DMS114 treated with DMSO at 0.1 percent for 48 hours (cell line): ENCODE results near the gene EGFL7.

ENCODE experiments used
- DNase-seq: peaks from one replicate; lab custom pipeline; 2025; ENCODE audit not compliant: unreplicated experiment; lab: John Stamatoyannopoulos, UW

The EGFL7 gene

DNA sequence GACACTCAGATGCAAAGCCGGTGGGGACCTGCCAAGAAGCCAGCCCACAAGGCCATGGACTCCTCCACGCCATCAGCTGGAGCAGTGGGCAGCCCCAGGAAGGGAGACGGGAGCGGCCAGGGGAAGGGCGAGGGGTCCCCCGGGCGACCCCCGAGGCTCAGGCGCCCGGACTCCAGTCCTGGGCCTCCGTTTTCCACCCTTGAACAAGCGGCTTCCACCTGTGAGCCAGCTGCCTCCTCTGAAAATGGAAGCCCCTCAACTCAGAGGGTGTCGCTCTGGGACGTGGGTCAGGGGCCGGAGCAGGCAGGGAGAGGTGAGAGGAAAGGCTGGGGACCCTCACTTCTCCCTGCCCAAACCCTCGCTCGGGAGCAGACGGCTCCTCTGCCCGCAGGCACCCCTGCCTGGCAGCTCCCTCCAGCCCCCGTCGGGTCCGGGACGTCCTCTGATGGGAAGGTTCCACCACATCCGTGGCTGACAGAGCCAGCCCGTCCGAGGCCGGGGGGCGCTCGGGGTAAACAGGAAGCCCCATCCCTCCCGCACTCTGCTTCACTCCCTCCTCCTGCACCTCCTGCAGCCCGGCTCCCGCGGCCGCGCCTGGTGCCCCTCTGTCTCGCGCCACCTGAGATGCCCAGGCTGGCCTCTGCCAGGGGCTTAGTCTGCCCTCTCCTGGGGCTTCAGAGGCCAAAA is 3.7 kb upstream of the EGFL7 start:
- no peak for DNase-seq

DNA sequence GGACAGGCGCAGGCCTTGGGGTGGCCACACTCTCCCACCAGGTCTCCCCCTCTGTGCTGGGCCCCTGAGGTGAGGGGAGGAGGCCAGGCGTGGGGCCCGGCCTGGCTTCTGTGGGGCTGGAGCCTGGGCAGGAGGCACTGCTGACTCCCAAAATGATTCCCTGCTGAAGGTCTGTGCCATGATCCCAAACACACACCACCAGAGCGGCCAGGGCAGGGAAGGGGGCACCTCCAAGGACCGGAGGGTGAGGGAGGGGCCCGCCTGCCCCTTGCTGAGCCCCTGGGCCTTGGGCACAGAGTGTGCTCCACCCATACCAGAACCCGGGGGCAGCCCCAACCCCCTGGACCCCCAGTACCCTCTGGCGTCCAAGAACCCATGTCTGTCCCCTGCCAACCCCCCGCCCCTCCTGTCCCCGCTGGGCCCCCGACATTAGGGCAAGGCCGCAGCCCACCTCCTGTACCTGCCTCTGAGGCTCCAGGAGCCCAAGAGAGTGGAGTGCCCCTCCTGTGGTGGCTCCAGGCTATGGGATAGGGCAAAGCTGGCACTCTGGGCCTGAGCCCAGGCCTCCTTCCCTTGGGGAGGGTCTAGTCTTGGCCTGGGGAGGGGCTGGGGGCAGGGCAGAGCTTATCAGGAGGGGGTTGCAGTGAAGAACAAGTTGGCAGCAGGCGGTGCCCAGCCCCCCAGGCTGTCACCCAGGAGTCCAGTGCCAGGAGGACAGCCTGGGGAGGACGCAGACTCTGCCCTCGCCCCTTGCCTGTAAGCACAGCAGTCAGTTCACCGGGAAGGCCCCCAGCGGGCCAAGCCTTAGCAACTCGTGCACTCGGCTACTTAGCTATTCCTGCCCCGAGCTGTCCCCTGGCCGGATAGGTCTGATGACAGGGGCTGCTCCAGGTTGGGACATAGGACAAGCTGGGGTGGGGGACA is 2.6 kb upstream of the EGFL7 start:
- no peak for DNase-seq

DNA sequence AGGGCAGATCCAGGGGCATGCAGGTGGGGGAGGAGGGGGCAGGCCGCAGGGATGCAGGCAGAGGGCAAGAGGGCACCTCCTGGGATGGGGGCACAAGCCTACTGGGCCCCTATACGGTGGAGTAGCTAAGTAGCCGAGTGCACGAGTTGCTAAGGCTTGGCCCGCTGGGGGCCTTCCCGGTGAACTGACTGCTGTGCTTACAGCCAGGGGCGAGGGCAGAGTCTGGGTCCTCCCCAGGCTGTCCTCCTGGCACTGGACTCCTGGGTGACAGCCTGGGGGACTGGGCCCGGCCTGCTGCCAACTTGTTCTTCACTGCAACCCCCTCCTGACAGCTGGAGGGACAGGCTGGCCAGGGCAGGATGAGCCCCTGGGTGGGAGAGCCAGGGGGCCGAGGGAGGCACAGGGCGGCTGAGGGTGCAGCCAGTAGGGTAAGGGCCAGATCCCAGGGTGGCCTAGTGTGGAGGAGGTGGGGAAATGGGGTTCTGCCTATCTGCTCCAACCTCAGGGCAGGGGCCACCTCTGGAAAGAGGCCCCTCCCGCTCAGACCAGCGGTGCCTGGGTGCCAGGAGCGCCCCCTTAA is 1.7 kb upstream of the EGFL7 start:
- no peak for DNase-seq

DNA sequence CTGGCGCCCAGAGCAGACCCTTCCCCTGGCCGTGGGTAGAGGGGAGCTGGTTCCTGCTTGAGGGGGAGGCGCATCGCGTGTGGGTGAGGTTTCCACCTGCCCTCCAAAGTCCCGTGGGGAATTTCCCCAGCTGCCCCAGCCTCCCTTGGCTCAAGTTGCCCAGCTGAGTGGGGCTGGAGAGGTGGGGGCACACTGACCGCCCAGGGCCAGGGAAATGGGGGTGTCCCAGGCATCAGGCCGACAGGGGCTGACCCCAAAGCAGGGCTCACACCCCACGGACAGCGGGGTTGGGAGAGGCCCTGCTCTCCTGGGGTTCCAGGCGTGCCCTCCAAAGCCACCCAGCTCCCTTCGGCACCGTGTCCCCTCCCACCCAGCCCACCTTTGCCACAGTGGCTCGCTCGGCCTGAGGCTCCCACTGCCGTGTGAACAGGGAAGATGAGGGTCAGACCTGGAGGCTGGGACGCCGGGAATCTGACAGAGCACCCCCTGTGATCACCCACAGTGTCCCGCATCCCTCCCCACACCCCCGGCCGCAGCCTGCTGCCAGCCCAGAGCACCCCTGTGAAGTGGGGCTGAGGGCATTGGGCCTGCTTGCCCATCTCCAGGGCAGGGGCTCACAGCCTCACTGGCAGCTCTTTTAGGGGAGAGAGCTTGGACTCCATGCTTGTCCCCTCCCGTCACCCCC is 933 bp upstream of the EGFL7 start:
- no peak for DNase-seq

DNA sequence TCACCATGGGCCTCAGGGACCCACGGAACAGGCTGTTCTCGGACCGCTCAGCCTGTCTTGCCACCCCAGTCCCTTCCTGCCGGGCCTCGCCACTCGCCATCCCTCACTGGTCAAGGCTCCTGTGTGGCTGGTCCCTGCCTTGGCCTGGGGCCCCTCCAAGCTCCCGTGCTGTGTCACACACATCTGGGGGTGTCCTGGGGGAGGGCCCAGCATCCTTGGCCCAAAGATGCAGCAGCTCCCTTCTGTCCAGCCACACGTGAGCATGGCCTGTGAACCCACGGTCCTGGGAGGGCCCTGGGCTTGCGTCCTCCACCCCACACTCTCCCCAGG is 425 bp upstream of the EGFL7 start:
- DNase-seq: no peak

DNA sequence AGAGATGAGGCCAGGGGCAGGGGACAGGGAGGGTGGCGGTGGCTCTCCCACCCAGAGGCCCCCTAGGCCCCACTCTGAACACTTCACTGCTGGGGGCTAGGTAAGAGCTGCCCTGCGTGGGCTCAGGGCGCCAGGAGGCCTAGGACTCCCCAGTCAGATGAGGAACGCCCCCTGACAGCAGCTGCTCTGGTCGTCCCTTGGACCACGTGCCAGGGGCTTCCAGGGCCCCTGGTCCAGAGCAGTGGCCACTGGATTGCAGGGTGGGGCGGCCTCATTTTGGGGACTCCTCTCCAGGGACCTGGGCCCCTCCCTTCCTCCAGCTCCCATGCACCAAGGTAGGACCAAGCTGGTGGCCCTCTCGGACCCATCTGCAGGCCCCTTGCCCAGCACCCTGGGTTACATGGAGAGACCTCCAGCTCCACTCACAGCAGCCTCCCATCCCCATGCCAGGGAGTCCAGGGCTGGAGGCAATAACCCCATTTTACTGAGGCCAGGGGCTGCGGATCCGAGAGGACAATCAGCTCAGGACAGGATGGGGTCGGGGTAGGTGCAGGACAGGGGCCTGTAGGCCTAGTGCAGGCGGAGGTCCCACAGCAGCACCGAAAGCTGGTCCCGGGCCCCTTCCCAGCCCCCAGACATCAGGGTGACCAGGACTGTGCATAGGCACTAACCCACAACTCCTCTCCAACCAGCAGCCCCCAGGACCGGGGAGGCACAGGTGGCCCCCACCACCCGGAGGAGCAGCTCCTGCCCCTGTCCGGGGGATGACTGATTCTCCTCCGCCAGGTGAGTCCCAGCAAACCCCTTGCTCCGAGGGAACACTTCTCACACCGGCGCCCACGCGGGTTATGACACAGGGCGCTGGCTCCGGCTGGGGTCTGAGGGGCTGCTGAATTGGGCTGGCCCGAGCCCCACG is 1.5 kb downstream of the EGFL7 start:
- no peak for DNase-seq

DNA sequence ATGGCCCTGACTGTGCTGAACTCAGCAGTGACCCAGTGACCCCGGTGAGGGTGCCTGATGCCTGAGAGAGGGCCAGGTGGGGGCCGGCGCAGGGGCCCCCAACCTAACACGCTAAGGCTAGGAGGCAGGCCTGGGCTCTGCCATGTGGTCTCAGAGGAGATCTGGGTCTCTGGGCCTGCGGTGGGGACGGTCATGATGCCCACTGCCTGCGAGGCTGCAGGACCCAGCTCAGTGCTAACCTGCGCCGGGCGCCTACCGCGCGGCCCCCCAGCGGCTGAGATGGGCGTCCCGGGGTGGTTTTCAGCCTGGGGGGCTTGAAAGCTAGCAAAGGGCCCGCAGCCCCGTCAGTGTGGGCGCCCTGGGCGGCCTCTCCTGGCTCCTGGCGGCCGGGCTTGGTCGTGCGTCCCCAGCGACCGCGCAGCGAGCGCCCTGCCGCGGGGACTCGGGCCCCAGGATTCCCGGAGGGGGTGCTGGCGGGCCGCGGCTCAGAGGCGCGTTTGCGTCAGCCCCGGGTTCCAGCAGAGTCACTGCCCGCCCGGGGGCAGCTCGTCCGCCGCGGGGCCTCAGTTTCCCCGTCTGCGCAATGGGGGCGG is 2.5 kb downstream of the EGFL7 start:
- no peak for DNase-seq

DNA sequence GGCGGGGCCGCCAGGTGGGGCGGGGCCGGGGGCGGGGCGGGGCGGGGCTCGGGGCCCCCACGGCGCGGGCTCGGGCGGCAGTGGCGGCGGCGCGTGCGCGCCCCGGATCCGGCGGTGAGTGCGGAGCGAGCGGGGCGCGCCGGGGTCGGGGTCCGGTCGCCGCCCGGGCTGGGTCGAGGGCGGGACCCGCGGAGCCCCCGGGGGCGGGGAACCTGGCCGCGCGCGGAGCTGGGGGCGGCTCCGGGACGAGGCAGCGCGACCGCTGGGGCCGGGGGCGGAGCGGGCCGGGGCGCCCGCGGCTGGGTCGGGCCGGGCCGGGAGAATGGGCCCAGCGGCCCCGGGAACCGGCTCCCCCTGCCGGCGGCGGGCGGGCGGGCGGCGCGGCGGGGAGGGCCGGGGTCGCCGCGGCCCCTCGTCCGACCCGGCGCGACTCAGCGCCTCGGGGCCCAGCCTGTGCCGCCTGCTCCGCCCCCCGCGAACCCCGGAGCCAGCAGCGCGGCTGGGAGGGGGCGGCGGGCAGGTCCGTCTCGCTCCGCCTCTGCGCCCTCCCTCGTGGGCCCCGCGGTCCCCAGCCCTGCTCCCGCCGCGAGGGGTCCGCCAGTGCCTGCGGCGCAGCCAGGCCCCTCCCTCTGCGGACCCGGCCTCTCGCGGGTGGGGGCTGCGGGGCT is 3.1 kb downstream of the EGFL7 start:
- no peak for DNase-seq

DNA sequence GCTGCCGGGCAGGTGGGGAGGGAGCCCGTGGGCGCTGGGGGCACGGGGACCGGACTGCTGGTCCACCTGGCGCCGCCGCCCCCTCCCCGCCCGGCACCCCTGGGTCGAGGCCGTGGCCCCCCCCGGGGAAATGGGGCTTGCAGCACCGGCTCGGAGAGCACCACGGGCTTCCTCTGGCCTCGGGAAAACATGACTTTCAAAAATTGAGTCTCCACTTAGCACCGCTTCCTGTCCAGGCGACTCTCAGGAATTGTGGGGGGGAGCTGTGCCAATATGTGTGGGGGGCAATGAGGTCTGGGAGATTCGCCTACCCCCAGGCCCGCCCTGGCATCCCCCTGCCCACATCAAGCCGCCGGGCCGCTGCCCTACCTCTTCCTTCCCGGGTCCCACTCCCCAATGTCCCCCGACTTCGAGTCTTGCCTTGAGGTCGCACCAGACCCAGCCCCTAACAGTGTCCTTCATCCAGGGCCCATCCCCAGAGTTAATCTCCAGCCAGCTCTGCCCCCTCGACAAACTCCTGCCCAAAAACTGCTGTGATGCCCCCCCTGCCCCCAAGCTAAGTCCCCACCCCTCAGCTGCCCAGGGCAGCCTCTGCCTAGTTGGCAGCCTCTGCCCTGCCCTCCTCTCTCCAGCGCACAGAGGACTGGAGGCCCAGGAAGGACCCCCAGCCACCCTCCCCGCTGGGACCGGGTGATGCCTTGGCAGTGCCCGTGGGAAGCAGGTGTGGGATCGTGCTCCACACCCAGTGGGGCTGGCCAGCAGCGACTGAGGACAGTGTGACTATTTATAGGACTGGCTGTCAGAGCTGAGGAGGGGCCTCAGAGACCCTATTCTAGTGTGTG is 3.9 kb downstream of the EGFL7 start:
- no peak for DNase-seq

DNA sequence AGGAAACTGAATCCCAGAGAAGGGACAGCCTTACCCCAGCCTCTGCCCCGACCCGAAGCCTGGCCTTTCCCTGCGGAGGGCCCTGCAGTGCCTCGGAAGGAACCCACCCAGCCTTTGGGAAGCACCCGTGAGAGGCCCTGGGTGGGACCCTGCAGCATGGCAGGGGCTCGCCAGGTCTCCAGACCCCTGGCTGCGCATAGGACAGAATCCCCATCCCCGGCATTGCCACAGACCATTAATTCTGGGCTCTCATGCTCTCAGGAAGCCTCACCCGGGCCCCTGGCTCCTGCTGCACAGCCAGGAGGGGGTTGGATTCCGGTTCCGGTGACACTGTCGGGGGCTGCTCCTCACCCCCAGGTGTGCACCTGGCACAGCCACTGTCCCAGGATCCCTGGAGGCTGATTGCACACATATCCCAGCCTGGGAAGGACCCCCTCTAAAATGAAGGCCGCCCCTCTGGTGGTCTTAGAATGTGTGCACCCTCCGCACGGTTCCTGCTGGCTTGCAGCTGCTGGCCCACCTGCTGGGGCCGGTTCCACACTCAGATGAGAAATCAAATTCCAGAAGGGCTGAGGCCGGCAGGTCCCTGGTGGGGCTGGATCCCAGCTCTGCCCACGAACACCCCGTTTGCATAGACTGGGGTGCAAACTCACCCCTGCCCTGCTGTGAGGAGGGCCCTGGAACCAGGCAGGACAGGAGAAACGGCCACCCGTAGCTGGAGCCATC is 4.7 kb downstream of the EGFL7 start:
- no peak for DNase-seq

DNA sequence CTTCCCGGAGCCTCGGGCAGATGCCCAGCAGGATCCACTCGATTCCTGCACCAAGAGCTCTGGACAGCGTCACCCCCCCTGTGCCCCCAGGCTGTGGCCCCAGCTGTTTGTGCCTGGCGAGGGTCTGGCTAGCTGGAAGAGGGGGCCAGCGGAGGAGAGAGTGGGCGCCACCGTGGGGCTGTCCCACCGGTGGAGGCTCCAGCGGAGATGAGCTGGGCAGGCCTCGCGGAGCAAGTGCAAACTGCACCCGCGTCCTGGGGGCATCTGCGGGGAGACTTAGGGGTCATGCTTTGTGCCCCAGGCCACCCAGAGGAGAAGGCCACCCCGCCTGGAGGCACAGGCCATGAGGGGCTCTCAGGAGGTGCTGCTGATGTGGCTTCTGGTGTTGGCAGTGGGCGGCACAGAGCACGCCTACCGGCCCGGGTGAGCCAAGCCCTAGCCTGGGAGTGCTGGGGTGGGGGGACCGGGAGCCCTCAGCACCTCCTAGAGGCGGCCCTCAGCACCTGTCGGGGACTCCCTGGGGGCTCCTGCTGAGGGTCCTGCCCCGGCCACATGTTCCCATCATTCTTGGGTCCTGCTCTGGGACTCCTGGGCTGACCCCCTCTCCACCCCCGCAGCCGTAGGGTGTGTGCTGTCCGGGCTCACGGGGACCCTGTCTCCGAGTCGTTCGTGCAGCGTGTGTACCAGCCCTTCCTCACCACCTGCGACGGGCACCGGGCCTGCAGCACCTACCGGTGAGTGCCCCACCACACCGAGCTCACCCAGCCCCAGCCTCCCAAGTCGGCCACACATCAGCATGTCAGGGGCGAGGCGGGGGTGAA is 5.4 kb downstream of the EGFL7 start:
- no peak for DNase-seq

DNA sequence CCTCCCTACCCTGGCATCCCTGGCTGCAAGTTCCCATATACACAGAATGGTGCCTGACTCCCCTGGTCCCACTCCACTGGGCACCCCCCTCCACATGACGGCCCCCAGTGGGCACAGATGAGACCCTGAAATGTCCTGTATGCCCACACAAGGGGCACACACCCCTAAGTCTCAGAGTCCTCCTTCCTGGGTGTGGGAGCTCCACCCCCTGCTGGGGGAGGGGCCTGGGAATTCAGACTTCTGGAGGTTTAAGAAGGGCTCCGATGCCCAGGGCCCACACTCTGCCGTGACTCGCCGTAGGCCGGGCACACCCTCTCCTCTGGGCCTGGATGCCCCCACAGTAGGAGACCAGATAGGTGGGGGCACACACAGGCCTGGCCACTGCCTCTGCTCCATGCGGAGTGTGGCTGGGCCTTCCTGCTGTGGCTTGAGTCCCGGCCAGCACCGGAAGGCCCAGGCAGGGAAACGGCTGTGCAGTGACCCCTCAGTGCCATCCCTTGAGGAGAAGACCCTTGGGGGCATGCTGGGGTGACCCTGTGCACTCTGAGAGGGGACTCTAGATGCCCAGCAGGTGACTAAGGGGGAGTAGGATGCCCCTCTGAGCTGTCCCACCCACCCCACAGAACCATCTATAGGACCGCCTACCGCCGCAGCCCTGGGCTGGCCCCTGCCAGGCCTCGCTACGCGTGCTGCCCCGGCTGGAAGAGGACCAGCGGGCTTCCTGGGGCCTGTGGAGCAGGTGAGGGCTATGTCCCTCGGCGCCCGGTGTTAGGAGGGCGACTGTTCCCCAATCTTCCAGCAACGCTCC is 6.5 kb downstream of the EGFL7 start:
- DNase-seq: peak; percentile 3

DNA sequence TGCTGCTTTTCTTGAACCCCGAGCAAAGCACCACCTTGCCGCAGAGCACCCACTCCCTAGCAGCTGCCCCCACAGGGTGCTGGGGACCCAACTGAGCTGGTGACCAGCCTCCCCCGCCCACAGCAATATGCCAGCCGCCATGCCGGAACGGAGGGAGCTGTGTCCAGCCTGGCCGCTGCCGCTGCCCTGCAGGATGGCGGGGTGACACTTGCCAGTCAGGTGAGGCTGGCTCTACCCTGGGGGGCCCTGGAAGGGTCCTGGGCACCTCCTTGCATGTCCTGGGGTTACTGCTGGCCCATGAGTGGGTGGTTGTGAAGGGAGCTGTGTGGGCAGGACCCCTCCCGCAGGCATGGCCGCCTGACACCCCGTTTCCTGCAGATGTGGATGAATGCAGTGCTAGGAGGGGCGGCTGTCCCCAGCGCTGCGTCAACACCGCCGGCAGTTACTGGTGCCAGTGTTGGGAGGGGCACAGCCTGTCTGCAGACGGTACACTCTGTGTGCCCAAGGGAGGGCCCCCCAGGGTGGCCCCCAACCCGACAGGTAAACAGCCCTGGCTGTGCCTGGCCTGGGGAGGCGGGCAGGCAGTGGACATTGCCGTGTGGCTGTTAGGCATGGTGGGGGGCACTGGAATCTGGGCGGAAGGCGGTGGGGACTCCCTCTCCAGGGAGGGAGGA is 7.2 kb downstream of the EGFL7 start:
- no peak for DNase-seq

DNA sequence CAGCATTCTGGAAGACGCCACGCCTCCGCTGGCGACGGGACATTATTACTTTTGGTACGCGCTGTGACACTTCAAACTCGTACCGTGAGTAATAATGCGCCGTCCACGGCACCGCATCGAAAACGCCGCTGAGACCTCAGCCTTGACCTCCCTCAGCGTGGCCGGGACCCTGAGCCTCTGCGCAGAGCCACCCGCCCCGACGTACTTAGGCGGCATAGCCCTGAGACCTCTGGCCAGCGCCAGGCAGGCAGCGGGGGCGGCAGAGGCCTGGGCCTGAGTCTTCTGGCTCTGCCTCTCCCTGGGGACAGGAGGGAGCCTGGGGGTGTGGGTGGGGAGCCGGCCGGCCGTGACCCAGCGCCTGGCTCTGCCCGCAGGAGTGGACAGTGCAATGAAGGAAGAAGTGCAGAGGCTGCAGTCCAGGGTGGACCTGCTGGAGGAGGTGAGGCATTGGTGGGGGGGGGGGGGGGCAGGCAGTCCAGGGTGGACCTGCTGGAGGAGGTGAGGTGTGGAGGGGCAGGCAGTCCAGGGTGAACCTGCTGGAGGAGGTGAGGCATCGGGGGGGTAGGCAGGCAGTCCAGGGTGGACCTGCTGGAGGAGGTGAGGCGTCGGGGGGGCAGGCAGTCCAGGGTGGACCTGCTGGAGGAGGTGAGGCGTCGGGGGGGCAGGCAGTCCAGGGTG is 8.0 kb downstream of the EGFL7 start:
- DNase-seq: no peak

DNA sequence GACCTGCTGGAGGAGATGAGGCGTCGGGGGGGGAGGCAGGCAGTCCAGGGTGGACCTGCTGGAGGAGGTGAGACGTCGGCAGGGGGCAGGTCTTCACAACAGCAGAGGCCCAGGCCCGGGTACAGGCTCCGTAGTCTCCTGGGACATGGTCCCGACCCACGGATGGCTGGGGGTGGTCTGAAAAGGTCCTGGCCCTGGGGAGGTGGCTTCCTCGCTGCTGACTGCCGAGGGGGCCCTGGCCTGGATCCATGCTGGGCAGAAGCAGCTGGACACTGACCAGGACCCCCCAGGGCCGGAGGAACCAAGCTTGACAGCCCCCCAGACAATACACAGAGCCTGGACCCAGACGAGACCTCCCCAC is 8.5 kb downstream of the EGFL7 start:
- DNase-seq: no peak
